NCI-H187 treated with DMSO at 0.1 percent for 48 hours (cell line): ENCODE data around the gene MEX3C.

Experiments
- DNase-seq: peaks from one replicate; lab custom pipeline; 2025; lab: John Stamatoyannopoulos, UW

Gene MEX3C

DNA sequence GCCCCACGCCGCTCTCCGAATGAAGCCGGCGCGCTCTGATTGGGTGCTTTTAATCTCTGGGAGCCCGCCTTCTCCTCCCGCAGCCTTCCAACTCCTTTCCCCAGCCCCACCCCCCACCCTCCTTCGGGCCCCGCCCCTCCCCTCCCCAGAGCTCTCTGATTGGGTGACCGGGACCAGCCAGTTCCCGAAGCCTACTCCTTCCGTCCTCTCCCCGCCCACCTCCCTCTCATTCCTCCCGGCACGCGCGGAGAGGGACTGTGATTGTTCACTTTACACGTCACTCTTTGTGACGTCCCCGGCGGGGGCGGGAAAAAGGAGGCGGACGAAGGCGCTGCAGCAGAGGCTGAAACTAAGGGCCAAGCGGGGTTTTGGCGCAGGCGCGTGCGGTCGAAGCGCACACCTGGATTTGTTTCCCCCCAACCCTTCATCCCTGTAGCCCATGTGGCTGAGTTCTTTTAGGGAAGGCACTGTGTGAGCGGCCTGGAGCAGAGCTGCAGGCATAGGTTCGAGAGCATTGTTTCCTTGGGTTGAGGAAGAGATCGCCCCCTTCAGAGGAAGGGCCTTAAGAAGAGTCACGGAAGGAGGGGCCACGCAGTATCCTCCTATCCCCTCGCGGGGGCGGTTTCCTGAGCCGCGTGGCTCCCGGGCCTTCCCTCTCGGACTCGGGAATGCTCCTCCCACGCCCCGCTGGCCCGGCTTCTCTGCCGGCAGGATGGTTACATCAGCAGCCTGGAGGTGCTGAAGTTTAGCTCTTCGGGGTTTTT, at the start of gene MEX3C:
TSS of gene MEX3C (minus strand) at position 21 of the 764 bp plus-strand sequence. CDS start 361 bp downstream, outside the sequence.
- DNase-seq, result peak; percentile 87

DNA sequence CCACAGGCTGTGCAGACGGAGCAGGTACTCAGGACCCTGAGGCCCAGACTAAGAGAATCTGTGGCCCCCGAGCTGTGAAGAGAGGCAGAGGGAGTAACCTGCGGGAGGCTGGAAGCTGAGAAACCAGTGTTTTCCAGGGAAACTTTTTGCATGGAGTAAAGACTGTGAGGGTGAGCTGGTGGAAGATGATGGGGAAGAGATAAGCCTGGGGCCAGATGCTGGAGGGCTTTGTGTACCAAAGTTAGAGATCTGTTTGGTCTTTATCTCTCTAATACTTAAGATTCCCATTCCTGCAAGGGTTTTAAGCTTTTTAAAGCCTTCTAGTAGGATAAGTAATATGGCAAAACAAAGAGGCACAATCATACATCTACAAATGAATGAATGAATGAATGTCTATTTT, 43.7 kb upstream of the MEX3C start:
- DNase-seq, result no peak

DNA sequence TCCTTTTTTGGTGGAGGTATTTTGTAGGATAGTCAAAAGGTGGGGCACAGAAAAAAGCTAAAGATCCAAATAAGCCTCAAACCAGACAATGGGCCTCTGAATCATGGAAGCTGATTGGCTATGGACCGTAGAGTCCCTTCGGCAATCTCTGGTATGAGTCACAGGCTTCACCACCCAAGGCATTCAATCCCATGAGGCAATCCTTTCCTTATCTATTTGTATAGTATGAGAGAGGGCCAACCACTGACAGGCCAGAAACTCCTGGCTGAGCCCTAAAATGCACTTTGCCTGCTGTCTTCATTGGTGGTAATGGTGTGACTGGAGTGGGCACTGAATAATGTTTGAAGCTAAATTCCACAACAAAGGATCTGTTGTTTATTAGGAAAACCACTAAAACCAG, 38.7 kb upstream of the MEX3C start:
- no peak for DNase-seq

DNA sequence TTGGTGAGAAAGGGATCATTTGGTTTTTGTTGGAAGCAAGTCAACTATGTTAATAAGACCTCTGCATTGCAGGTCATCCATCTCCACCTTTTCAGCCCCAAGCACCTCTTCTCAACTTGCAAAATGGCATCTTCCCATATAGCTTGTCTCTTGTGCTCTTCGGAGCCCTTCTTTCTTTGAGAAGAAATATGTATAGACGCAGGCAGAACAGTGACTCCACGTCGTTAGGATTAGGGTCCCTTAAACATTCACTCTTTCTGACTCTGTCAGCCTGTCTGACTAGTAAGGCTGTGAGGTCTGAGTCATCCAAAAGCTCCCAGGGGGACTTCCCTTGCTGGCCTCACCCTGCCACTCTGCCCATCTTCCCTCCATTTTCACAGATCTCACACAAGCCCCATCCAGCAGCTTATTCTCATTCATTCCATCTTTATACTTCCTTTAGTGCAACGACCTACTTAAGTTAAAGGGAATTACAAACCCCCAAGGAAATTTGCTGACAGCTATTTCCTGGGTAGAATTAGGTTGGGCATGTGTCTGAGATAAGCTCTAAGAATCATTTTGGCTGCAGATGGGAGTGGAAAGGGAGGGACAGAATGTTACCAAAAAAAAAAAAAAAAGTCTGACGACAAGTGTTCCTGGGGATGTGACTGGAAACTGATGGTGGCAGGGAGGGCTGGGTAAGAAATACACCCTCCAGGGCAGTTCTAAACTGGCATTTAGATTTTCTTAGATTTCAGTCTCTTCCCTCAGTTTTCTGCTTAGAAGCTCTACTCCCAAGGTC, 37.7 kb upstream of the MEX3C start:
- DNase-seq, result no peak

DNA sequence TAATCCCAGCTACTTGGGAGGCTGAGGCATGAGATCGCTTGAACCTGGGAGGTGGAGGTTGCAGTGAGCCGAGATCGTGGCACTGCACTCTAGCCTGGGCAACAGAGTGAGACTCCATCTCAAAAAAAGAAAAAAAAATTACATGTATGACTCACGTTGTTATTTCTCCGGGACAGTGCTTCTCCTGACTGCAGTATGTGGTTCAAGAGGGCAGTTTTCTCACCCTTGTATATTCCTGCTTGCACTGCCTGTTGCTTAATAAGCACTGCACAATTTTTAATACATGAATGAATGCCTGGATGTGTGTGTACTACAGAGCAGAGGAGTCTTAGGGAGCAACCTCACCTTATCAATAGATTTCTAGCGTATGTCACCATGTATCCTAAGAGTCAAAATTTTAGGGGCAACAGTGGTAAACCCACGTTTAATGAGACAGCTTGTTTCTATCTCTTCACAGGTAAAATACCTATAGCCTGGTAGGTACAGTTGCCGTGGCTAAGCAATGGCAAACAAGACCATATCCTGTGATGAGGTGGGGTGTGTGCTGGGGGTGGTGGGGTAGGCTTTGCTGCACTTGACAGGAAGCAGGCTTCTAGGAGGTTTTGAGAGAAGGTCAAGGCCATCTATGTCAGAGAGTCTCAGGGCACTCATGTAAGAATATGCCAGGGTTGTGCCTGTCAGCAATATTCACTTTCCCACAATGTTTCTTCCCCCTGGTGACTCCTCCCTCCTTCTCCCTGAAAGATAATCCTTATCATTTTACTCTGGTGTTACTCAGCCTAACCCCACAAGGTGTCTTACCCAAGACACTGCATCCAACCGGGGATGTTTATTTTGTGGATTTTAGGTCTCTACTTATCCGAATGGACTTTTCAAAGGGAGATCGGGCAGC, 36.9 kb upstream of the MEX3C start:
- DNase-seq, result no peak

DNA sequence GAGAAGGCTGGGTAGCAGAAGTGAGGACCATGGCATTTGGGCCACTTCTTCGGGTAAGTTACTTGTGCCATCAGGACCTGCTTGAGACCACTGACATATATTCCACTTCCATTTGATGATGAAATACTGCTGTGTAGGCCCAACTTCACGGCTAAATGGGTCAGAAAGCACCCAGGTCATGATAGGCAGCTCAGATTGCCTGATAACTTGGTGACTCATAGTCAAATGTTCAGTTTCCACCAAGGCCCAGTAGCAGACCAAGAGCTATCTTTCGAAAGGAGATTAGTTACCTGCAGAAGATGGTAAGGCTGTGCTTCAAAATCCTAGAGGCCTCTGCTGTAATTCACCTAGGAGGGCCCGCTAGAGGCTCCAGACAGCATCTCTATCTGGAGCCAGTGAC, 31.8 kb upstream of the MEX3C start:
- no peak for DNase-seq

DNA sequence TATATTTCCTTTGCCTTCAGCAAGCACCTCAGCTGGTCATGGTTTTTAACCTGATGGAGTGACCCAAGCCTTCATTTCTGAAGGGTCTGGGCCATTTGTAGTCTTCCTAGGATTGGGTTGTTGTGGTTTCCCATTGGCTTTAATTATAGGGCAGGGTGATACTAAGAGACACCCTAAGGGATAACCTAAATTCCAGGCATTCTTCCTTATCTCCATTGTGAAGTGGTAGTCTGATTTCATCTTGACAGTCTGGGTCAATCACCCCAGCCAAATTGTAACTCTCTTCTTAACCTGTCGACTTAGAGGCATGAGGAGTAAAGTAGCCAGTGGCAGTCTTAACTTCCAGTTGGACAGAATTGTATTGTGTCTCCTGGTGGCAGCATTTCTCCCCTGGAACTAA, 30.2 kb upstream of the MEX3C start:
- DNase-seq, result no peak

DNA sequence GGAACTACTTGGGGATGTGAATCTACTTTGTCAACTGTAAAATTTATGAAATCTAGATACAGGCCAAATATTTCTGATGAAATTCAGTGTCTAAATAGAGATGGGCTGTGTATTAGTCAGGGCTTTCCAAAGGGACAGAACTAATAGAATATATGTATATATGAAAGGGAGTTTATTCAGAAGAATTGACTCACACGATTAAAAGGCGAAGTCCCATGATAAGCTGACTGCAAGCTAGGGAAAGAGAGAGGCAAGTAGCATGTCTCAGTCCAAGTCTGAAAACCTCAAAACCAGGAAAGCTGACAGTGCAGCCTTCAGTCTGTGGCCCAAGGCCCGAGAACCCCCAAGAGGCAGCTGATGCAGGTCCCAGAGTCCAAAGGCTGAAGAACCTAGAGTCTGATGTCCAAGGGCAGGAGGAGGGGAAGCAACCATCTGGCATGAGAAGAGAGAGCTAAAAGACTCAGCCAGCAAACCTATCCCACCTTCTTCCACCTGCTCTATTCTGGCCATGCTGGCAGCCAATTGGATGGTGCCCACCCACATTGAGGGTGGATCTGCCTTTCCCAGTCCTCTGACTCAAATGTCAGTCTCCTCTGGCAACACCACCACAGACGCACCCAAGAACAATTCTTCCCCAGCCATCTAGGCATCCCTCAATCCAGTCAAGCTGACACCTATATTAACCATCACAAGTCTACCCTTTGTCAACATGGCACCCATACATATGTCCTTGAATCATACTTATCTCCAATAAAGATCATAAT, 29.3 kb upstream of the MEX3C start:
- DNase-seq, result no peak

DNA sequence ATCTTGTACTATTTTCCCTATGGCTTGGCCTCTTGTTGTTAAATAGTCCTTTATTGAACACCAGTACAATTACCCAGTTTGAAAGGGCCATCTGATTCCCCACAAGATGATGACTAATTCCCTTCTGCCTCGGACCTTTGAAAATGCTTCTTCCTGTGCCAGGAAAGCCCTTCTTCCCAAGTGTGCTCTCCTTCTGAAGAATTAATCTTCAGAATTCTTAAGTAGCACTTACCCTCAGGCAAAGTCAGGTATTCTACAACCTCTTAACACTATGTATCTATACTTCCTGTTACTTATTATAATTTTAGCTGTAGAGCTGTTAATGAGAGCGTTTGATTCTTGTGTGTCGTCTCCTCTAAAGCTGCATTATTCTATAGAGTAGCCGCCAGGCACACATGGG, 28.6 kb upstream of the MEX3C start:
- DNase-seq, result no peak

DNA sequence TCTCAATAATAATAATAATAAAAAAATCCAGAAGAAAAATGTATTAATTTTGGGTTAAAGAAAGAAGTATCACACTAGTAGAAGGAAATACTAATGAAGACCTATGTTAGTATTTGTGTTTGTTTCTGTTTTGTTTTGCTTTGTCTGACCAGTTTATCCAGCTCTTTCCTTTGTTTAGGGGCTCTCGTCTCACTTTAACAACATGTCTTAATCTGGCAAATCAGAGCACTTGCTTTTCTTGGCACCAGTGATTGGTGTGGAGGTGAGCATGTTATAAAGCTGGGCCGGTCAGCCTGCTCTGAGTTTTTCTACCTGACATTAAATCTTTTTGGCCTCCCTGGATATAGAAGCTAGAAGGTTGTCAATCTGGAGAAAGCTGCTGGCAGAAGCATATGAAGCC, 15.1 kb upstream of the MEX3C start:
- DNase-seq, result no peak

DNA sequence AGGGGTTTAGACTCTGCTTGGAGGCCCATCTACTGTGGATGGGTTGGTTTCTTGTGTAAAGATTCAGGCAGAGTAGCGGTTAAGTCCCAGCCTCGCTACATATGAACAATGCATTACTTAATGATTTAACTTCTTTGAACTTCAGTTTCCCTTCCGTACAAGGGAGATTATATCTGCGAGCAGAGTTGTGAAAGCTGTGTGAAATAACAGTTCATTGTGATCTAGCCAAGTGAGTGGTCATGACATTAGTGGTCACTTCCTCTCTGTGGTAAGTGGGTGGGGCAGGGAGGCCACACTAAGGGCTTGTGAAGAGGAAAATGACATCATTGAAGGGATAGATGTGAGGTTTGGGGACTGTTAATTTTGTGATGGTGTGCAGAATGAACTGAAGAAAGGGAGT, 14.1 kb upstream of the MEX3C start:
- no peak for DNase-seq

DNA sequence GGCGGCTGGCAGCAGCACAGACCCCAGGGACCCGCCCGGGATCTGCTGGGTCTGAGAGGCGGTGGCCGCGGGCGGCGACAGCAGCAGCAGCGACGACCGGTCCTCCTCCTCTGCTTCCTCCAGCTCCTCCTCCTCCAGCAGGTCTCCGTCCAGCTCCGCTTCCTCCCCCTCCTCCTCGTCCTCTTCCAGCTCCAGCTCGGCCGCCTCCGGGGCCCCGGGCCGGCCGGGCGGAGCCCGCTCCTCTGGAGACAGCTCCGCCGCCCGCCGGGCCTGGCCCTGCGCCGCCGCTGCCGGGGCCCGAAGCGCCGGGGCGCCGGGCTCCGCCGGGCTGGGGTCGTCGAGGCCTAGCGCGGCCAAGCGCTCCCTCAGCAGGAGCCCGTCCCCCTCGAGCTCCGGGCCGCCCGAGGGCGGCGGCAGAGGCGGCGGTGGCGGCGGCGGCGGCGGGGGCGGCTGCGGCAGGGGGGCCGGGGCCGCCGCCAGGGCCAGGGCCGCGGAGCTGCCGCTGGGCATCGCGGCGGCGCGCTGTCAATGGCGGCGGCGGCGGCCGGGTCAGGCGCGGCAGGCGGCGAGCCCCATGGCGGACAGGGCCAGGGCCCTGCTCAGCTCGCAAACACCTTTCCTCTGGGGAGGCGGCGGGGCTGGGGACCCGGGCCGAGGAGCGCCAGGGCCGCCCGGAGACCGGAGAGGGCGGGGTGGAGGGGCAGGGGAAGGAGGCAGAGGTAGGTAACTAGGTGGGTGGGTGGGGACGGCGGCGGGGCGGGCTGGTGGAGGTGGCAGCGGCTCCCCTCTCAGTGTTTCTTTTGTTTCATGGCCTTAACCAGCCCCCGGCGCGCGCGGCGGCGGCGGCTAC, 445 bp downstream of the MEX3C start:
- DNase-seq, result no peak

DNA sequence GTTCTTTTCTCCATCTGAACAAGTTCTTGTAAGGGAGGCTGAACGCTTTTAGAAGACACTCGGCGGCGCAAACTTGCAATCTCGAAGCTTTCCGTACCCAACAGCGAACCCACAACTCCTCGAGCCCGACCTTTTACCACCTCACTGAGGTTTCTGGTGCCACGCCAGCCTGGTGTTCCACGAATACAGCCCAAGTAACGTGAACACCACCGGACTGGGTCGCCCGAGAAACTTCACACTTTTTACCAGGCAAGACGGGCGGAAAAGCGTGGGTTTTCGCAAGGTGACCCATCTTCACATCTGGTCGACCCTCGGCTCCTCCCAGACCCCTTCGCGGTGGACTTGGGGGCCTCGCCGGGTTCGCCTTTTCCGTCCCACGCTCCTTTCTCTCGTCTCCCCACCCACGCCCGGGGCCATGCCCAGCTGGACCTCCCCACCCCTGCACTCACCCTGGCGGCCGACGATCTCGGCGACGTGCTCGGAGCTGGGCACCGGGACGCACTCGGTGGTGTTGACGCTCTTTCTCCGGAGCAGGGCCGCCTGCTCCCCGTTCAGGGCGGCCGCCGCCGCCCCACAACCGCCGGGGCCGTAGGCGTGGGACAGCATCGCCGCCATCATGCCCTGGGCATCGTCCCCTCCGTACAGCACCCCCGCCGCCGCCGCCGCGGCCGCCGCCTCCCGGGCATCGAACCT, 1.2 kb downstream of the MEX3C start:
- DNase-seq, result no peak

DNA sequence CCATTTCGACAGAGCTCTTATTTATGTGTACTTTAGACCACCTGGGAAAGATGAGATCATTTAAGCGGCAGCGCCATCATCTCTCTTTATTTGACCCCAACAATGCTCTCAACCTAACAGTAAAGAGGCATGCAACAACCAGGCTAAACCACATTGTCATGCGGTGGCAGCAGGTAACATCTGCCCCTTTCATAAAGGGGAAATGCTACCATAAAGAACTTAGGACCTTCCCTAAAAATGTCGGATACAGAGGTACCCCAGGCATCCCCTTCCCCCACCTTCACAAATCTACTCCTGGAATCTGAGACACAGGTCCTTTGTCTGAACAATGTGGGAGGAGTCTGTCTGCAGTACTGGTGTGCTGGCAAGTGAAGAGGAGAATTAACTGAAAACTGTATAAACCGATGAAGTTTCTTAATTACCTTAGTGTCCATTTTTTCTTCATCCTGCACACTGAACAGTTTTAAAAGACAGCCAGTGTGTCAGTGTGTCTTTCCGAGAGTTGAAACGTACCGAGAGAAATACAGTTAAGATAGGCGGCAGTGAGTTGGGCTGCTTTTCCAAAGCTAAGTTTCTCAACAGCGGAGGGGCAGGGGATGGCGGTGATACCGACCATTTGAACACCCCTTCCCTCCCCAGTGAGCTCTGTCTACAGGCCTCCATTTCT, 1.9 kb downstream of the MEX3C start:
- DNase-seq, result peak; percentile 39

DNA sequence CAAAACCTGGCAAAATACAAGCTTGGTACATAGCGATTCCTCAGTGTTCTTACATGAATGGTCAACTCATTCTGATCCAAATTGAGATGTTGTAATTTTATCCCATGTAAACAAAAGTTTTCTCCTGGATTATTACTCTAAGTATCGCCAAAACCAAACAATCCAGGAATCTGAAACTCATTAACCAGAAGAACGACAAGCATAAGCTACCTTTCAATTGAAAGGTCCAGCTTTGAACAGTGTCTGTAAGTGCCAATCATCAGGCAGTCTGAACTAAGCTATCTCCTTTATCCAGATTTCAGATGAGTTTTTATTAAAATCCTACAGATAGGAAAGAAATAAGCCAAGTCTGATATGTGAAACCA, 2.4 kb downstream of the MEX3C start:
- no peak for DNase-seq

DNA sequence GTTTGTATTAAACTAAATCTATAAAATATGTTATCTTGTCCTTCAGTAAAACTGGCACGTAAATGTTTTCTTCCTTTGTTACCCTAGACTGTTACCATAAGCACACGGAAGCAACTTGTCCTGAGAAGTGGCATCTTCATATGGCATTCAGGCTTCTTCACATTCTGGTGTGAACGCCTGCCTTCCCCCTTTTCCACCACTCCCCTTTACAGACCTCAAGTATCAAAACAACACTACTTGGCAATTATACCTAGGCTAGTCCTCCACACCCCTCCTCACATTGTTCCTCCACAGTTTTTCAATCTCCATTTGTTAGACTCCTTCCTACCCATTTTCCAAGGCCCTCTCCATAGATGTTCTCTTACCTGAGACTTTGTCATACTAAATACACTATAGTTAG, 2.9 kb downstream of the MEX3C start:
- no peak for DNase-seq

DNA sequence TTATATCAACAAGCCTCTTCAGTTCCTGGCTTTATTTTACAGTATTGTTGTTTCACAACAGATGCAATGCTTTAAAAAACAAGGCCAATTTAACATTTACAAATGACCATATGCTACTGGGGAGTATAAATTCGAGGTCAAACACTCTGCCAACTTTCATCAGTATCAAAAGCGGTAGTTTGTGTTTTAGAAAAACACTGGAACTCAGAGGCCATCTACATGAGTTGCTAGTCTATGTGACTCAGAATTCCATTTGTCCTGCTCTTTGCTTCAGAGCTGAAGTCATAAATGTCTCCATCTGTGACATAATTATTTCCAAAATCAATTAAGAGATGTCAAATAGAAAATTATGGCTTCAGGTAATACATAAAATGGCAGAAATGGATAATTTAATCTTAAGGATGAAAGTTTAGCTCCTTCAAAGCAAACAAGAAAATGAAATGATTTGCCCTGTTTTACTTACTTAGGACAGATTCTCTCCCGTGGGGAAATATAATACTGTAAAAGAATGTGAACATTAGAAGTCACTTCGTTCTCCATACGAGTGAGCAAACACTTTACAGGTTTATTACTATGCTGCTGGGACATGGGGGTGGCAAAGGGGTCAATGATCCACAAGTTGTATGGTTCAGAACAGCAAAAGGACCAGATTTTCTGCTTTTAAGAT, 3.7 kb downstream of the MEX3C start:
- no peak for DNase-seq

DNA sequence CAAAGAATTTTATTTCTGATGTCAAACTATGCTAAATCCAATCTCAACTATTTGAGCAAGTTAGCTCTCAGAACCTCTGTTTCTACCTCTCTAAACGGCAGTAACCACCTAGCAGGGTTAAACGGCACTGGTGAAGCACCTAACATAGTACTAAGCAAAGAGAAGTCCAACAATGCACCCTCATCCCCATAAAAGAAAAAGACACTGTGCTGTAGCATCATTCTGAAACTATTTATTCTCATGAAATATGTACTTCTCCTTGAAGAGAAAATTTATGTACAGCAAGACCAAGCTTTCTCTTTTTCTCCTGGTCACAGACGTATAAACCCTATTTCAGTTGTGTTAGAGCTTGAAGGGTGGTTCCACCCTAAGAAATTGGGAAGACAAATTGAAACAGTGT, 4.8 kb downstream of the MEX3C start:
- no peak for DNase-seq

DNA sequence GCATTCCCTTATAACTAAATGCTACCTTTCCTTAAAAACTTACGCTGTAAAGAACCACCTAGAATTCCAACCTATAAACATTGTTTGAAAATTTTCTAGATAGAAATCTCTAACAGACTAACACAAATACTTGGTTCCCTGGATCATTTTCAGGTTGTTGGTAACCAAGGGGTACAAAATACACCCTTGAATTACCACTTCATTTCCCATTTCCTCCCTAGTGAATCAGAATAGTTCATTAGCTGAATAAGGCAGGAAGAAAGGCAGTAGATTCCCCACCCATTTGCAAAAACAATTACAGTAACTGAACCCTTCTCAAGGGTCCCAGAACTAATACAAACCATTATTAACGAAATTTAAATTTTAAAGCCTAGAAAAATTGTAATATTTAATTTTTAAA, 5.5 kb downstream of the MEX3C start:
- no peak for DNase-seq
